HG02981 (cell line): ENCODE data around the gene APOC3.
"Not testable (repeated sequence)": the region's sequence is repeated elsewhere in the genome, so short reads cannot be mapped to it uniquely, and the experiment has no call there.

ENCODE experiments used
- ATAC-seq: cut with Tn5 transposase; IDR thresholded peaks from one replicate; pipeline ENCODE4 v1.9.1; 2021; ENCODE audit warnings: mild to moderate bottlenecking, moderate library complexity; ENCODE audit not compliant: unreplicated experiment

Gene APOC3

DNA sequence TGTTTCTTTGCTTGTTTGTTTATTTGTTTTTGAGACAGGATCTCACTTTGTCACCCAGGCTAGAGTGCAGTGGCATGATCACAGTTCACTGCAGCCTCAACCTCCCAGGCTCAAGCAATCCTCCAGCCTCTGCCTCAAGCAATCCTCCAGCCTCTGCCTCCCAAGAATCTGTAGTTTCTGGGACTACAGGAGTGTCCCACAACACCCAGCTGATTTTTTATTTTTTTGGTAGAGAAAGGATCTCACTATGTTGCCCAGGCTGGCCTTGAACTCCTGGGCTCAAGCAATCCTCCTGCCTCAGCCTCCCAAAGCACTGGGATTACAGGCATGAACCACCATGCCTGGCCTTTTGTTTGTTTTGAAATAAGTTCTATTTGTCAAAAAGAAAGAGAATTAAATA lies 28.0 kb upstream of the APOC3 start:
- not testable (repeated sequence) for ATAC-seq

DNA sequence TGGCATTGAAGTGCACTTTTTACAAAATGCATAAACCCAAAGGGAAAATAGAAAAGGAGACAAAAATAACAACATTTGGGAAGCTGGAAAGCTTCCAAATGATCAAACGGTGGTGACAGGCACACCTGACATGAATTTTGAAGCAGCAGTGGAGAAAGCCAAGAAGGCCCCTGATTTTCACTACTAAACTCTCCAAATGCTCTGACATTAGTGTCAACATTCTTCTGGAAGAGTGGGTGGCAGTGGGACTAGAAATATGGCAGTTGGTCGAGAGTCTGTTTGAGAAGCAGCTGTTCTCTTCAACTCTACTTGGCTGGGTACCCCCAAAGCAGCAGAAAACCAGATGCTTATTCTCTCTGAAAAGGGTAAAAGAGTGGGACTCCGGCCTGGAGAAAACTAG lies 25.7 kb upstream of the APOC3 start:
- ATAC-seq: no peak

DNA sequence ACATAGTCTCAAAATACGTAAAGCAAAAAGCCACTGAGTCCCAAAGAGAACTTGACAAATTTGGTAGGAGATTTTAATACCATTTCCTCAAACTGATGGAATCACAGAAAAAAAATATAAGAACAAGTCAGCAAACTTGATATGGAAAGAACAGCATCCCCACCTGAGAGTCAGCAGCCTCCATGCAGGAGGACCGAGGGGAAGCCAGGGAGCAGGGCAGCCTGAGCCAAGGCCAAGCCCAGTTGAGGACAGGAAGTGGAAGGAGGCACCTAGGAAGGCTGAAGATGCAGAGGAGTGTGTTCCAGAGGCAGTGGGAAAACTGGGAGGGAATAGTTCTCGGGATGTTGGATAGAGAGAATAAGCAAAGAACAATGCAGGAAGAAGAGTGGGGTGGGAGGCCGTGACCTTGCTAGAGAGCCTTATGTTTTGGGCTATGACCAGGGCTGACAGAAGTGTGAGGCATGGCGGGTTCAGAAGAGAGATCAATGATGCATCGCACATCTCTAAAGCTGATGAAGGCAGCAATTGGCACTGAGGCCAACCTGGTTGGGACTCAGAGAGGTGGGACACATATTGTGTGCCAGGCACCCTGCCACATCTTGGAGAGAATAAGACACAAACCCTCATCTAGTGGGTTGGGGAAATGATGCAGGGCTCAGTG lies 22.0 kb upstream of the APOC3 start:
- ATAC-seq: no peak

DNA sequence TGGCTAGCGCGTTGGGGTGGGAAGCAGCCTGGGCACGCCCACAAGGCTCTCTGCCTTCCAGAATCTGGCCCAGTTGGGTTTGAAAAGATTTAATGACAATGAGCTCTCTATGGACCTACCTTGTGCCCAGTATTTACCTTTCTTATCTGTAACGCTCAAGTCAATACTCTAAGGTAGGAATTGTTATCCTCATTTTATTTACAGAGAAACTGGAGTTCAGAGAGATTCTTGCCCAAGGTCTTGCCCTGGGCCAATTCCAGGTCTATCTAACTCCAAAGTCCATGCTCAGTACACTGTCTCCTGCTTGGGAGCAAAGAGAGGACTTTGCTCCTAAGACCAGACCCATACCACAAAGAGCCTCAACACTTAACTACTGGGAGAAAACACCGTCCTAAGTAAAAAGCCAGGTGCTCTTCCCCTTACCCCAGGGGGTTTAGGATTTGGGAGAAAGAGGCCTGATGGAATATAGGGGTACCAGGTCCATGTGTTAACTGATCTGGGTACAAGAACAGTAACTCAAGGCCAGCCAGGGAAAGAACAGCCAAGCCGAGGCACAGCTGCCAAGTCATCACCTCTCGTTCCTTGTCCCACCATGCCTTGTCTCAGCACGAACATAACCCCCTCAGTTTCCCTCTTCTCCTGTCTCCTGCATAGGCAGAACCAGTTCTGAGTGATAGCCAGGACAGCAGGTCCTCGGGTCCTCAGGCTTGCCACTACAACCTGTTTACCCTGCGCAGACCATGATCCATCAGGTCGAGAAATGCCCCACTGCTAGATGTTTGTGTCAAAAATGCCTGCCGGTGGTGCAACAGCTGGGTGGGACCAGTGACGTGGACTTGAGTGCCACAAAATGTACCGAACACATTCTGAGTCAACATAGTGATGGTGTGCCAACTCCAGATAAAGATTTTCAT lies 21.2 kb upstream of the APOC3 start:
- no peak for ATAC-seq

DNA sequence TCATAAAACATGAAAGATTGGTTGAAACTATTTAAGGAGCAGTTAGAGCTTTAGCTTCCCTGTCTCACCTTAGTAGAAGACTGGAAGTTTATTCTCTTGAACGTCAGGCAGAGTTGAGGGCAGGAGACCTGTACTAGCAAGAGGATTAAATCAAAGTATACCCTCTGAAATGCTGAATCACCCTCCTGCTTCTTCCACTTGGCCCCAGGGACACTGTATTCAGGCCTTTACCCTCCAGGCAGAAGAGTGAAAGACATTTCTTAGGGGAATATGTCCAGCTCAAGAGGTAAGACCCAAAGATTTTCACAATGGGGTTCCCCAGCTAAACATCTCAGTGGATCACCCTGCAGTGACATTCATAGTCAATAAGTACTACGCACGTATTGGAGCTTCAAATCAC lies 18.5 kb upstream of the APOC3 start:
- ATAC-seq: no peak

DNA sequence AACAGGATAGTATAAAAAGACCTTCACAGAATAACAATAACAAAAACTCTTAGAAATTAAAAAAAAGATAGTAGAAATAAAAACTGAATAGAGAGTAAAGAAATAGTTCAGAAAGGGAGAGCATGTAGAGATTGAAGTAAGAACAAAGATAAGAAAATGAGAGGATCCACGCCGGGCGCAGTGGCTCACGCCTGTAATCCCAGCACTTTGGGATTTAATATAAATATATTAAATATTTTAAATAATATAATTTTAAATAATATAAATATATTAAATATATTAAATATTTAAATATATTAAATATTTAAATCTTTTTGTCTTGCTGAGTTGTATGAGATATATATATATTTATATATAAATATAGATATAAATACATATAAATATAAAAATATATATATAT lies 17.6 kb upstream of the APOC3 start:
- no peak for ATAC-seq

DNA sequence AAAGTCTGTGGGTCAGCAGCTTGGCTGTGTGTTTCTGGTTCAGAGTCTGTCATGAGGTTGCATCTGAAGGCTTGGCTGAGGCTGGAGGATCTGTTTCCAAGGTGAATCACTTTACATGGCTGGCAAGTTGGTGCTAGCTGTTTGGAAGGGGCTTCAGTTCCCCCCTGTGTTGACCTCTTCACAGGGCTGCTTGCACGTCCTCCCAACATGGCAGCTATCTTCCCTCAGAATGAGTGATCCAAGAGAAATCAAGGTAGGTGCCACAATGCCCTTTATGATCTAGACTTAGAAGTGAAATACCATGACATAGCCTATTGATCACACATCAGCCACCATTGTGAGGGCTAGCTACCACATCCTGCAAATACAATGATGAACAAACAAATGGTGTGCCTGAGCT lies 16.5 kb upstream of the APOC3 start:
- no peak for ATAC-seq

GRCh38 chr11:116813781-116814471 lies 15.8 kb upstream of the APOC3 start:
- ATAC-seq: no peak

GRCh38 chr11:116814502-116814901 lies 15.2 kb upstream of the APOC3 start:
- no peak for ATAC-seq

DNA sequence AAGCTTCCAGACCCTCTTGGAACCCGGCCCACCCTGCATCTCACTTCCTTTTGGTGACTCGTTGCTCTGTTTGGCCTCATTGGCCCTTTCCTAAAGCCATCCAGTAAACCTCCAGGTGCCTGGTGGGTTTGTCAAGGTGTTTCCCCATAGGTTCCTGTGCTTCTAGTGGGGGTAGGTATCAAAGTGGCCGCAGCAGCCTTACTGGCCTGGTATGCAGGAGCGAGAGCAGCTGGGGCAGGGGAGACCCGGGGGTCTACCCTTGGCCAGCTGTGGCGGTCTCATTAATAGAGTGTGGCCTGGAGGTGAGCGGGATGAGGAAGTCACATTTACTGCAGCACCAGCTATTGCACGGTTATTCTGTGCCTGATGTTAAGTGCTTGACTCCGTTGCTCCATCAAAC lies 10.7 kb upstream of the APOC3 start:
- ATAC-seq: no peak

- no peak for ATAC-seq
Measured at GRCh38 chr11:116821050-116821918, 8.4 kb upstream of the APOC3 start.

GRCh38 chr11:116822575-116822974 lies 7.1 kb upstream of the APOC3 start:
- no peak for ATAC-seq

DNA sequence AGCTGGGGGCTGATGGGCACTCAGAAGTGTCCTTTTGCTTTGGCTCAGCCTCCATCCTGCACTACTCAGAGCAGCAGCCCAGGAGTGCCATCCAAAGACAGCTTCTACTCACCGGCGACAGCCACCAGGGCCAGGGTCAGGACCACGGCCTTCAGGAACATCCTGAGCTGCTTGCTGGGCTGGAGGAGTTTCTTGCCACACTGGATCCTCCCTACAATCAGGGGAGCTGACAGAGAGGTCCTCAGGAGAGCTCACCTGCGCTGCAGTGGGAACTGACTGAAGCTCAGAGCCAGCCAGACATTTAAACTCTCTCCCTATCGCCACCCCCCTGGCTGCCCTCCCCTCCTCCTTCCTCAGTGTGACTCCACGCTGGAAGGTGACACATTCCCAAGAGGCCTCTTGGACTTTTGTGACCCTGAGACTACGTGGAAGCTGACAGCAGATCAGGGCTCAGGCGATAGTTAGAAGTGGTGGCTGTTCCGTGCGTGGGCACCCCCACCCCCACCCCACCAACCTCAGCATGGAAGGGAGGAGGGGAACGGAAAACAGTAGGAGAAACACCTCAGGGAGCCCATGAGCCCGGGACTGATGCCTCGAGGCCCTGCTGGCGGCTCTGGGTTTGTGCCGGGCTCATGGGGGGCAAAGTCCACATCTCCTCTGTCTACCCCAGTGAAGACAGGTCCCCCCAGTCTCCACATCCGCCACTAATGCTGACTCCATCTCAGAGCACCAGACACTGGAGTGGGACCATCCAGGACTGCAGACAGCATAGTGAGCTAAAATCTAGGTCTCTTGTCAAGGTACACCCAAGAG lies 6.5 kb upstream of the APOC3 start, which contains the start of gene APOA4:
Gene APOA4, minus strand, starts transcription at position 274 of the 813 bp plus-strand sequence. Its CDS starts 113 bp downstream, at position 161.
- no peak for ATAC-seq

DNA sequence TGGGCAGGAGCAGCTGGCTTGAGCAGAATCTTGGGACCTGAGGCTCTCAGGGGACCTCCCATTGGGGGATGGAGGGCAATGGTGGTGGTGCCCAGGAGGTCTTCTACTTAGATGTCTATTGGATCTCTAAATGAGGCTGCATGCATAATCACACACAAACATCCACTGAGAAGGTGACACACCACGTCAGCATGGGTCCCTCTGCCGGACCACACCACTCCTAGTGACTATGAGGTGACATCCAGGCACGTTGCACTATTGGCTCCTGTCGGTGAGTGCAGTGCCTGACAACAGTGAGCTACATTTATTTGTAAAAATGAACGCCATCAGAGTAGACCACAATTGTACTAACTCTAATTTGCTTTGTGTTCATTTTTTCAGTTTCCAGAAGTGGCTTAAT lies 4.3 kb upstream of the APOC3 start:
- ATAC-seq: no peak

DNA sequence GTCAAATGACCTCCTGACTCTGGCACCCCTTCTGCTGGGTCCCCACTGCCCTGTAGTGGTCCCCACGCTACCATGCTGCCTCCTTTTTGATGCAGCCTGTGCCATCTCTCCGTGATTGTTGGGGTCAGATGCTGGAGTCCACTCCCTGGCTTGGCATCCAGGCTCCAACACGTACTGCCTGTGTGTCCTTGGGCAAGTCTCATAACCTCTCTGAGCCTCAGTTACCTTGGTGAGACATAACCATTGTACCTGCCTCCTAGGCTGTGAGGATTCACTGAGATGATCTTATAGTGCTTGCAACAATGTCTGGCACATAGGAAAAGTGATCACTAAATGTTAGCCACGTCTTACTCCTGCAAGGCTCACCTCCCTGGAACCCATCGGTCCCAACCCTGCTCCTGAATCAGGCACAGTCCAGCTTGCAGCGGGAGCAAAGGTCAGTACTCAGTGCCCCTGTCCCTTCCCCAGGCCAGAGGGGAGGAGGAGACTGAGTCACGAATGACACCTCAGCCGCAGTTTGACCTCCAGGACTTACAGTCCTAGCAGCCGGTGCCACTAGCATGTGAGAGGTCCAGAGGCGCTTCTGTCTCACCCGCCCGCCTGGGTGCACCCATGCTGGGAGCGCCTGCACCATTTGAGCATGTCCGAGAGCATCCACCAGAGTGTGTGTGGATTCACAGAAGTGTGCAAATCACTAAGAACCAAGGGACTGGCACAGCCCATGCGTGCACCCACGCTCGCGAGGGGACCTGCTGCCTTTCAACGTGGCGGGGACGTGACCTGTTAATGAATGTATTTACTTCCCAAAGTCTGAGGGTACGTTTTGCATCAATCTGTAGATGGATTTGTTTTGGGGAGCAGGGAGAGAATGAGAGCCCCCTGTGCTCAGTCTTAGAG lies 3.6 kb upstream of the APOC3 start:
- ATAC-seq: no peak

DNA sequence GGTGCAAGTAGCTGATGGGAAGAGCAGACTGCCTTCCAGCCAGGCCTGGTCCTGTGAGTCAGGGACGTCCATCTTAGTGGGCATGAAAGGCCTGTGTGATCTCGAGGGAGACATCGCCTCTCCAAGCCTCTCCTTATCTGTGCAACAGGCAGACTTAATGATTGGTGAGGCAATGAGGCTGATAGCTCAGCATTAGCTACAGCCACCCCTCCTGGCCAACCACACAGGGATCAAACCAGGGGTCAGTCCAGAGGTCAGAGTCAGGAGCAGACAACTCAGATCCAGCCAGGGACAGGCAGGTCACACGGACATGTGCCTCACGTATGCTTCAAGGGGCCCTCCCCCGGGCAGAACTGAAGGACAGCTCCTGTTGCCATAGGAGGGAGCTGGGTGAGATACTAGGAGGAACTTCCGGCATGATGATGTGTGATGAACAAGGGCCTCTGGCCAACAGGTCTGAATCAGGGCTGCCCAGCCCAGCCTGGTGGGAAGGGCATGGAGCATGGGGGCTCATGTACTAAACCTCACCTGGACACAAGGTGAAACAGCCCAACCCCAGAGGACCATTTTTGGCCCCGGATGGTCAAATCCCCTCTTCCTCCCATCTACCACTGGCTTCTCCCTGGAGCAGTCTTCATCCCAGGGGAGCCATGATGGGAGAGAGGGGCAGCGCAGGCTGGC lies 2.8 kb upstream of the APOC3 start:
- ATAC-seq: no peak

- no peak for ATAC-seq
Measured at GRCh38 chr11:116827461-116827860, 2.2 kb upstream of the APOC3 start.
